ENCODE measurements around the gene MRPS35.

GRCh38 chr12:27756670-27757195 is 46.1 kb downstream of the MRPS35 start:
- TF ChIP-seq CREB1 (IDR thresholded peaks at IDR 0.05; ENCODE audit: low read depth), result no peak
- no peak for TF ChIP-seq MAX (IDR thresholded peaks at IDR 0.05)
- no peak for TF ChIP-seq FOXM1 (IDR thresholded peaks at IDR 0.05; ENCODE audit: borderline replicate concordance, low read depth)
- TF ChIP-seq REST (IDR thresholded peaks at IDR 0.05; ENCODE audit: low read depth), result no peak
- no peak for TF ChIP-seq YY1 (IDR thresholded peaks at IDR 0.05; ENCODE audit: low read depth)
